Measurements from ENCODE around the gene TENT5A. TPM values are rescaled to one million over a fixed set of nuclear protein-coding genes. Genes with fewer than 3 reads are reported as not detected.
A peak's percentile ranks its signal among the peaks of the same experiment; 100 is the strongest.

TENT5A gene
- total RNA-seq, 1 experiment from 2014 or later: 13.0 TPM

- H3K4me1 ChIP-seq: peaks cover 62% of the 10 kb centered on the region
- no peaks in the 10 kb centered on the region for H3K27me3 ChIP-seq
- H3K36me3 ChIP-seq: no peaks in the 10 kb centered on the region
- H3K9me3 ChIP-seq (replicated peaks): no peaks in the 10 kb centered on the region; the same call in 1 of the 2 replicates
- H3K4me3 ChIP-seq: no peak overlapping the region
- no peak overlapping the region for H3K27ac ChIP-seq
- DNase-seq: no peak
These were observed 11.5 kb upstream of the TENT5A start for GRCh38 chr6:81763968-81764367.

GRCh38 chr6:81763051-81763450 lies 10.6 kb upstream of the TENT5A start:
- DNase-seq: no peak
- Histone ChIP-seq H3K27ac (no peak overlapping the region), H3K4me3 (no peak overlapping the region), H3K27me3 (no peaks in the 10 kb centered on the region), H3K36me3 (no peaks in the 10 kb centered on the region), H3K9me3 (replicated peaks) (no peaks in the 10 kb centered on the region; the same call in 1 of the 2 replicates), H3K4me1 (peaks cover 61% of the 10 kb centered on the region)

GRCh38 chr6:81762606-81763005 lies 10.1 kb upstream of the TENT5A start:
- no peak overlapping the region for H3K27ac ChIP-seq
- H3K4me3 ChIP-seq: no peak overlapping the region
- H3K9me3 ChIP-seq (replicated peaks): no peaks in the 10 kb centered on the region; the same call in 1 of the 2 replicates
- peaks cover 57% of the 10 kb centered on the region for H3K4me1 ChIP-seq
- no peaks in the 10 kb centered on the region for H3K36me3 ChIP-seq
- no peaks in the 10 kb centered on the region for H3K27me3 ChIP-seq
- no peak for DNase-seq

DNA sequence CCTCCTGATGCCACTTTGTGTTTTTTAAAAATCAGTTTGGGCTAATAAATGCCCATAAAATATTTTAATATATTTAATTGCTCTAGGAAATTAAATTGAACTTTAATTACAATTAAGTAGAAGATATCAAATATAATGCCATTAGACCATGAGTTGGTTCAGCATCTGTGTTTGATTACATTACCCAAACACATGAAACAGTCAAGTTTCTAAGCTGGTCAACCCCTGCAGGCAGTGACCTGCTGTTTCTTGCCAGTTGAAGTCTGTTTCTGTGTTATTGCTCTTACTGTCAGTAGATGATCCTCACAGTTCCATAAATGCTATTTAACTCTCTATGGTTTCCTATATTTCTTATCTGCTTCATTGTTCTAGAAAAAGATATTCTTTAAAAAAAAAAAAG lies 9.7 kb upstream of the TENT5A start:
- Histone ChIP-seq H3K36me3 (no peaks in the 10 kb centered on the region), H3K4me3 (no peak overlapping the region), H3K27ac (no peak overlapping the region), H3K4me1 (peaks cover 52% of the 10 kb centered on the region), H3K27me3 (no peaks in the 10 kb centered on the region), H3K9me3 (replicated peaks) (no peaks in the 10 kb centered on the region; the same call in 1 of the 2 replicates)
- no peak for DNase-seq

DNA sequence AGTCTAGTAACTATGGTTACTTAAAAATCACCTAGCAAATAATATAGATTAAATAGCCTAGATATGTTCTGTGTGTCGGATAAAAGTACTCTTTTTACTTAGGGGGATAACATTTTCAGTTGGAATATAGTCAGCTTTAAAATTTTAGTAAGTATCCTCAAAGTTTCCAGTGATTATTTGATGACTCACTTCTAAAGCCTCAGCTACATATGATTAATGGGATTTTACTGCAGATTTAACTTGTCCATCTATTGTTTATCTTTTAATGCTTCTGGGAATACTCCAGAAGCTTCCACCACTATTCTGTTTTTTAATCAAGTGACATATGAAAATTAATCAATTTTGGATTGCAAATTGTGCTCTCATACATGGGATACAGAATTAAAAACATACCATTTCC lies 8.7 kb upstream of the TENT5A start:
- Histone ChIP-seq H3K4me3 (no peak overlapping the region), H3K4me1 (peaks cover 42% of the 10 kb centered on the region), H3K9me3 (replicated peaks) (no peaks in the 10 kb centered on the region; the same call in 1 of the 2 replicates), H3K27ac (peak overlapping the region; percentile 87), H3K27me3 (no peaks in the 10 kb centered on the region), H3K36me3 (no peaks in the 10 kb centered on the region)
- DNase-seq: no peak

GRCh38 chr6:81759782-81760181 lies 7.3 kb upstream of the TENT5A start:
- H3K9me3 ChIP-seq (replicated peaks): no peaks in the 10 kb centered on the region; the same call in 1 of the 2 replicates
- H3K4me1 ChIP-seq: peaks cover 39% of the 10 kb centered on the region
- no peaks in the 10 kb centered on the region for H3K36me3 ChIP-seq
- peak overlapping the region; percentile 87 for H3K27ac ChIP-seq
- H3K4me3 ChIP-seq: no peak overlapping the region
- peak; percentile 32 to 69 for DNase-seq
- no peaks in the 10 kb centered on the region for H3K27me3 ChIP-seq

- H3K27me3 ChIP-seq: no peaks in the 10 kb centered on the region
- no peak overlapping the region for H3K27ac ChIP-seq
- DNase-seq: no peak
- H3K9me3 ChIP-seq (replicated peaks): no peaks in the 10 kb centered on the region; the same call in 1 of the 2 replicates
- H3K4me1 ChIP-seq: peaks cover 39% of the 10 kb centered on the region
- no peak overlapping the region for H3K4me3 ChIP-seq
- H3K36me3 ChIP-seq: no peaks in the 10 kb centered on the region
These were observed 5.7 kb upstream of the TENT5A start for GRCh38 chr6:81758221-81758620.

DNA sequence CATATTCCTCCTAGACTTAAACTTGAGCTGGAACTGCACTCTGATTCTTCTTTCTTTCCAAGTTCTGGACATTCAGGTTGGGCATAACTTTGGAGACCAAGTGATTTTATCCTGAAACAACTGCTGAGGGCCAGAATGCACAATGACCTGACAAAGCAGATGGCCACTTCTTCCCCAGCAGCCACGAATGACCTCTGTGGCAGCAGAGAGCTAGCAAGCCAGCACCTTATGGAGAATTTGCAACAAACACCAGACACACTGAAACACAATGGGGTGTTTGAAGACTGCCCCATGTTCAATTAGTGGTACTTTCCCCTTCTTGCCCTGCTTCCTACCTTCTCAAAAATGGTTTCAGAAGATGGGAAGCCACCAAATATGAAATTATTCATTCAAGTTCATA lies 4.2 kb upstream of the TENT5A start:
- H3K4me1 ChIP-seq: peaks cover 29% of the 10 kb centered on the region
- H3K4me3 ChIP-seq: no peak overlapping the region
- no peaks in the 10 kb centered on the region for H3K36me3 ChIP-seq
- H3K9me3 ChIP-seq (replicated peaks): no peaks in the 10 kb centered on the region; the same call in 1 of the 2 replicates
- no peaks in the 10 kb centered on the region for H3K27me3 ChIP-seq
- H3K27ac ChIP-seq: no peak overlapping the region
- DNase-seq: no peak

DNA sequence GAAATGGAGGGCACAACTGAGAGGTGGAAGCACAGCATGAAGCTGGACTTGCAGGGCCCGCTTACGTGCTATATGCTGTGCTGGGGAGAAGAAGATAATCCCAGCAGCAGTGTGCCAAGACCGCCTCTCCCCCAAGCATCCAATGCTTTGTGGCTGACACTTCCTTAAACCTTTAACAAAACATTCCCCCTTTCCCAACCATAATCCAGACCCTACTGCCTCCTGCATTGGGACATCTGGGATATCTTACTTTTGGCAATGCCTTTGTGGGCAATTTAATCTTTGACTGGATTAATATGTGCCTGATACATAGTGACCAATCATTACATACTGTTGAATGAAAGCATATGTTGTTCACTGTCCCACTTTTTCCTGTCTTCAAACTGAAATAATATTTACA lies 3.1 kb upstream of the TENT5A start:
- no peaks in the 10 kb centered on the region; the same call in 1 of the 2 replicates for H3K9me3 ChIP-seq (replicated peaks)
- peaks cover 17% of the 10 kb centered on the region for H3K4me1 ChIP-seq
- no peaks in the 10 kb centered on the region for H3K36me3 ChIP-seq
- H3K27me3 ChIP-seq: no peaks in the 10 kb centered on the region
- no peak overlapping the region for H3K27ac ChIP-seq
- DNase-seq: no peak
- H3K4me3 ChIP-seq: no peak overlapping the region

- no peak for DNase-seq
- Histone ChIP-seq H3K4me1 (peaks cover 11% of the 10 kb centered on the region), H3K36me3 (no peaks in the 10 kb centered on the region), H3K27ac (no peak overlapping the region), H3K9me3 (replicated peaks) (no peaks in the 10 kb centered on the region; the same call in 1 of the 2 replicates), H3K27me3 (no peaks in the 10 kb centered on the region), H3K4me3 (no peak overlapping the region)
These were observed 2.4 kb upstream of the TENT5A start for GRCh38 chr6:81754906-81755305.

GRCh38 chr6:81753711-81754577 lies 1.5 kb upstream of the TENT5A start:
- Histone ChIP-seq H3K4me3 (peak overlapping the region; percentile 86), H3K27ac (peak overlapping the region; percentile 54), H3K27me3 (no peaks in the 10 kb centered on the region), H3K4me1 (peaks cover 1% of the 10 kb centered on the region), H3K36me3 (no peaks in the 10 kb centered on the region), H3K9me3 (replicated peaks) (no peaks in the 10 kb centered on the region; the same call in 1 of the 2 replicates)
- DNase-seq: peak; percentile 40 to 56

- H3K27me3 ChIP-seq: no peaks in the 10 kb centered on the region
- H3K4me3 ChIP-seq: peak overlapping the region; percentile 86
- H3K36me3 ChIP-seq: no peaks in the 10 kb centered on the region
- H3K9me3 ChIP-seq (replicated peaks): no peaks in the 10 kb centered on the region
- peak overlapping the region; percentile 54 for H3K27ac ChIP-seq
- no peaks in the 10 kb centered on the region for H3K4me1 ChIP-seq
- DNase-seq: peak; percentile 71 to 77
These were observed 635 bp upstream of the TENT5A start for GRCh38 chr6:81752921-81753710.

GRCh38 chr6:81751388-81752083 lies 945 bp downstream of the TENT5A start:
- Histone ChIP-seq H3K9me3 (replicated peaks) (no peaks in the 10 kb centered on the region), H3K36me3 (0 out of 2 replicates have a peak, but pooled peaks cover 3% of the 10 kb centered on the region), H3K27ac (peak overlapping the region; percentile 54), H3K4me3 (peak overlapping the region; percentile 86), H3K4me1 (no peaks in the 10 kb centered on the region), H3K27me3 (no peaks in the 10 kb centered on the region)
- peak; percentile 55 to 65 for DNase-seq

DNA sequence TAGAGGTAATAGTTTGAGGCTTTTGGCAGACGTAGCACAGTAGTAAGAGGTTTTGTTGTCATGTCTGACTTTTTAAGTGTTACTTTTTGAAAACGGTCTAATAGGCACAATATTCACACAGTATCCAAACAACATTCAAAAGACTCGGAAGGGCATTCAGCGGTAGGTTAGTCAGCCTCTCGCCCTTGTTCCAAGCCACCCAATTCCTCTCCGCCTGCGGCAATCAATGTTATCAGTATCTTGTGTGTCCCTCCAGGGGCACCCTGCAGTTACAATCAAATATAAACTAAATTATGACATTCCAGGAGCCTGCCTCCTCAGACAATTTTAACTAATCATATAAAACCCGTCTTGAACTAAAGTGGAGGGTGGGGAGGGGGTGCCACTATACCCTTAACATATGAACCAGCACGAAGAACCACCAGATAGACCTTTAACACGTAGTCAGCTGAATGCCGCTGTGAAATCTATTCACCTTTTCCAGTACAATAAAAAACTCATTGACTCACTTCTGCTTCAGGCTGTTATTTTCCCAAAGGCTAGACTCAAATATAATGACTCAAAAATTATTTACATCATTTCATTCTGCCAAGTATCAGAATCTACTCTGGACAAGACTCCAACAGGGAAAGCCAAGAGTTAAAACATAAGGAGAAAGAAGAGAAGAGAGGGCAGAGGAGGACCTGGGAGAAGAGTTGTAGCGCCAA lies 1.6 kb downstream of the TENT5A start:
- Histone ChIP-seq H3K4me3 (peak overlapping the region; percentile 86), H3K27me3 (no peaks in the 10 kb centered on the region), H3K36me3 (0 out of 2 replicates have a peak, but pooled peaks cover 6% of the 10 kb centered on the region), H3K27ac (peak overlapping the region; percentile 54; the same call in 1 of the 2 replicates), H3K9me3 (replicated peaks) (no peaks in the 10 kb centered on the region), H3K4me1 (no peaks in the 10 kb centered on the region)
- peak in 1 of 2 experiments; percentile 36 for DNase-seq
